Hepatocyte (in vitro differentiated cells): ENCODE results near the gene ZBED4.

Experiments used
- CTCF ChIP-seq: fragments of 200-600 bp; sonication (generic); IDR thresholded peaks from 2 replicates; pipeline ENCODE4 v1.5.1; 2016; ENCODE audit warnings: antibody characterized with exemption, mild to moderate bottlenecking; ENCODE audit not compliant: poor library complexity
- EZH2 ChIP-seq: fragments of 200-600 bp; sonication (generic); IDR thresholded peaks from 2 replicates; pipeline ENCODE4 v1.6.1; 2016; ENCODE audit warnings: antibody characterized with exemption, mild to moderate bottlenecking, borderline replicate concordance

- TF ChIP-seq CTCF (no peak), EZH2 (no peak)
Observed at GRCh38 chr22:49892226-49892899, 38.7 kb downstream of the ZBED4 start.
